Kidney epithelial cell (primary cell): ENCODE results near the gene LAMC3. TPM values are rescaled to one million over a fixed set of nuclear protein-coding genes. Genes with fewer than 3 reads are reported as not detected.
A peak's percentile ranks its signal among the peaks of the same experiment; 100 is the strongest.

Source experiments
- DNase-seq: peaks from one replicate; pipeline ENCODE4 v3.0.0-alpha.2; 2010; ENCODE audit warnings: low read depth
- H3K27me3 ChIP-seq: 2 replicates; pipeline ENCODE4 v1.6.0; 2011; ENCODE audit warnings: low read length; ENCODE audit not compliant: control insufficient read depth, insufficient read depth
- H3K36me3 ChIP-seq: 2 replicates; pipeline ENCODE4 v1.5.1; 2011; ENCODE audit warnings: low read length; ENCODE audit not compliant: control insufficient read depth, insufficient read depth
- H3K4me3 ChIP-seq: 2 replicates; pipeline ENCODE4 v1.5.1; 2011; ENCODE audit warnings: low read depth, mild to moderate bottlenecking, control low read depth, low read length
- total RNA-seq: library from RNA; depleted of rRNA; stranded (reverse); fragments of >200 nt; gene quantifications from 2 replicates; pipeline ENCODE4 v1.2.3, GENCODE V29; 2015
- TF ChIP-seq, protein P1 (sequence below): IDR thresholded peaks from 2 replicates; pipeline ENCODE4 v1.5.1; 2011; ENCODE audit warnings: mild to moderate bottlenecking, moderate library complexity, low read length, control low read depth, inconsistent platforms; ENCODE audit not compliant: insufficient read depth, poor library complexity, severe bottlenecking

The LAMC3 gene
- total RNA-seq, 1 donor from 2014 or later, result 7.5 TPM

DNA sequence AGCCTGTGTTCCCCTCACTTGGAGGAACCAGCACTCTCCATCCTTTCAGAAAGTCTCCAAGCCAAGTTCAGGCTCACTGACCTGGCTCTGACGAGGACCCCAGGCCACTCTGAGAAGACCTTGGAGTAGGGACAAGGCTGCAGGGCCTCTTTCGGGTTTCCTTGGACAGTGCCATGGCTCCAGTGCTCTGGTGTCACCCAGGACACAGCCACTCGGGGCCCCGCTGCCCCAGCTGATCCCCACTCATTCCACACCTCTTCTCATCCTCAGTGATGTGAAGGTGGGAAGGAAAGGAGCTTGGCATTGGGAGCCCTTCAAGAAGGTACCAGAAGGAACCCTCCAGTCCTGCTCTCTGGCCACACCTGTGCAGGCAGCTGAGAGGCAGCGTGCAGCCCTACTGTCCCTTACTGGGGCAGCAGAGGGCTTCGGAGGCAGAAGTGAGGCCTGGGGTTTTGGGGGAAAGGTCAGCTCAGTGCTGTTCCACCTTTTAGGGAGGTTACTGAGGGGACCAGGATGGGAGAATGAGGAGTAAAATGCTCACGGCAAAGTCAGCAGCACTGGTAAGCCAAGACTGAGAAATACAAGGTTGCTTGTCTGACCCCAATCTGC is 111.8 kb downstream of the LAMC3 start:
- Histone ChIP-seq H3K27me3 (no peaks in the 10 kb centered on the region), H3K4me3 (no peak overlapping the region), H3K36me3 (no peaks in the 10 kb centered on the region)
- no peak for DNase-seq
- TF ChIP-seq, protein P1, sequence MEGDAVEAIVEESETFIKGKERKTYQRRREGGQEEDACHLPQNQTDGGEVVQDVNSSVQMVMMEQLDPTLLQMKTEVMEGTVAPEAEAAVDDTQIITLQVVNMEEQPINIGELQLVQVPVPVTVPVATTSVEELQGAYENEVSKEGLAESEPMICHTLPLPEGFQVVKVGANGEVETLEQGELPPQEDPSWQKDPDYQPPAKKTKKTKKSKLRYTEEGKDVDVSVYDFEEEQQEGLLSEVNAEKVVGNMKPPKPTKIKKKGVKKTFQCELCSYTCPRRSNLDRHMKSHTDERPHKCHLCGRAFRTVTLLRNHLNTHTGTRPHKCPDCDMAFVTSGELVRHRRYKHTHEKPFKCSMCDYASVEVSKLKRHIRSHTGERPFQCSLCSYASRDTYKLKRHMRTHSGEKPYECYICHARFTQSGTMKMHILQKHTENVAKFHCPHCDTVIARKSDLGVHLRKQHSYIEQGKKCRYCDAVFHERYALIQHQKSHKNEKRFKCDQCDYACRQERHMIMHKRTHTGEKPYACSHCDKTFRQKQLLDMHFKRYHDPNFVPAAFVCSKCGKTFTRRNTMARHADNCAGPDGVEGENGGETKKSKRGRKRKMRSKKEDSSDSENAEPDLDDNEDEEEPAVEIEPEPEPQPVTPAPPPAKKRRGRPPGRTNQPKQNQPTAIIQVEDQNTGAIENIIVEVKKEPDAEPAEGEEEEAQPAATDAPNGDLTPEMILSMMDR, result no peak

- no peak for DNase-seq
- Histone ChIP-seq H3K36me3 (no peaks in the 10 kb centered on the region), H3K4me3 (no peak overlapping the region), H3K27me3 (no peaks in the 10 kb centered on the region)
- TF ChIP-seq, protein P1, result no peak
Observed at GRCh38 chr9:131121346-131121745, 112.4 kb downstream of the LAMC3 start.

DNA sequence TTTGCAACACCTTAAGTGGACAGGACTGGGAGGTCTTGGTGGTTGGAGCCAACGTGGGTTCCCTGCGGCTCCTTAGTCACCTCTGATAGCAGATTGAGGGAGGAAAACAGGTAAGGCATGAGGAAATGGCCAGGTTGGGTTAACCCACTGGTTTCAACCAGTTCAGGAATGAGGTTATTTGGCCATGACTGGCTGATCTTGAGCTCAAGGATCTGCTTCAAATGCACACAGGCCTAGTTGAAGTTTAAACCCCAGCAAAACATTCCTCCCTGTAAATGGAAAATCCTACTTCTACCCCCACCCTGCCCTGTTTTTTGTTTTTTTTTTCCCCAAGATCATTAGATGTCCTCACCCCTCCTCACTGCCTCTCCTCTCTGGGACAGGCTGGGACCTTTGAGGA is 113.2 kb downstream of the LAMC3 start:
- Histone ChIP-seq H3K36me3 (no peaks in the 10 kb centered on the region), H3K27me3 (no peaks in the 10 kb centered on the region), H3K4me3 (no peak overlapping the region)
- peak; percentile 44 for DNase-seq
- TF ChIP-seq, protein P1, result no peak

- Histone ChIP-seq H3K4me3 (peak overlapping the region; percentile 78), H3K36me3 (no peaks in the 10 kb centered on the region), H3K27me3 (no peaks in the 10 kb centered on the region)
- TF ChIP-seq, protein P1, result no peak
- no peak for DNase-seq
Observed at GRCh38 chr9:131125038-131125287, 116.0 kb downstream of the LAMC3 start.

- peak; percentile 85 for DNase-seq
- Histone ChIP-seq H3K27me3 (no peaks in the 10 kb centered on the region), H3K4me3 (peak within 1 kb of the TSS; percentile 78), H3K36me3 (no peaks in the 10 kb centered on the region)
- TF ChIP-seq, protein P1, result no peak
Observed at GRCh38 chr9:131125288-131126058, 116.5 kb downstream of the LAMC3 start, which contains the start of gene NUP214. Gene NUP214 (plus strand): TSS chr9:131125586. CDS start chr9:131125705, 119 bp downstream.
